H9 (cell line): Measurements from ENCODE around the gene ASH1L. TPM values are rescaled to one million over a fixed set of nuclear protein-coding genes. Genes with fewer than 3 reads are reported as not detected.

ENCODE experiments used
- DNase-seq: peaks from one replicate; pipeline ENCODE4 v3.0.0-alpha.2; 2017
- H2AFZ ChIP-seq: one replicate; pipeline ENCODE4 v1.6.1; 2013; ENCODE audit warnings: mild to moderate bottlenecking, low read length, control low read depth, moderate library complexity
- H2AK5ac ChIP-seq: 2 replicates; pipeline ENCODE4 v1.6.1; 2013; ENCODE audit warnings: low read length, control low read depth, mixed read lengths; ENCODE audit not compliant: insufficient read length
- H2BK120ac ChIP-seq: one replicate; pipeline ENCODE4 v1.6.1; 2013; ENCODE audit warnings: low read depth, mild to moderate bottlenecking, low read length, control low read depth, inconsistent platforms; ENCODE audit not compliant: poor library complexity, severe bottlenecking
- H2BK12ac ChIP-seq: 2 replicates; pipeline ENCODE4 v1.6.1; 2013; ENCODE audit warnings: low read length, control low read depth, mixed read lengths, low read depth; ENCODE audit not compliant: insufficient read length
- H2BK15ac ChIP-seq: 2 replicates; pipeline ENCODE4 v1.6.1; 2013; ENCODE audit warnings: low read depth, low read length, control low read depth
- H2BK20ac ChIP-seq: one replicate; pipeline ENCODE4 v1.6.1; 2013; ENCODE audit warnings: low read depth, mild to moderate bottlenecking, low read length, control low read depth, inconsistent platforms; ENCODE audit not compliant: poor library complexity, severe bottlenecking
- H2BK5ac ChIP-seq: 2 replicates; pipeline ENCODE4 v1.6.1; 2013; ENCODE audit warnings: low read length, control low read depth, mixed read lengths; ENCODE audit not compliant: insufficient read length
- H3K14ac ChIP-seq: 2 replicates; pipeline ENCODE4 v1.6.1; 2013; ENCODE audit warnings: low read length, control low read depth; ENCODE audit not compliant: insufficient read depth
- H3K18ac ChIP-seq: 2 replicates; pipeline ENCODE4 v1.6.1; 2013; ENCODE audit warnings: low read depth, mild to moderate bottlenecking, mixed read lengths, low read length, control low read depth; ENCODE audit not compliant: insufficient read length
- H3K23ac ChIP-seq: 2 replicates; pipeline ENCODE4 v1.6.1; 2013; ENCODE audit warnings: low read length, control low read depth, mixed read lengths, low read depth; ENCODE audit not compliant: insufficient read length
- H3K23me2 ChIP-seq: 2 replicates; pipeline ENCODE4 v1.6.1; 2013; ENCODE audit warnings: low read depth, mild to moderate bottlenecking, mixed read lengths, low read length, control low read depth; ENCODE audit not compliant: insufficient read length, poor library complexity, severe bottlenecking
- H3K27ac ChIP-seq: 2 replicates; pipeline ENCODE4 v1.5.1; 2013; ENCODE audit warnings: low read length, control low read depth, mixed read lengths, low read depth; ENCODE audit not compliant: insufficient read length
- H3K27me3 ChIP-seq: 2 replicates; pipeline ENCODE4 v1.6.1; 2013; ENCODE audit warnings: low read length, control low read depth, inconsistent platforms; ENCODE audit not compliant: insufficient read depth
- H3K4ac ChIP-seq: 2 replicates; pipeline ENCODE4 v1.6.1; 2013; ENCODE audit warnings: low read depth, mild to moderate bottlenecking, control low read depth, inconsistent platforms, low read length, moderate library complexity
- H3K4me1 ChIP-seq: 2 replicates; pipeline ENCODE4 v1.6.1; 2013; ENCODE audit warnings: low read length, control low read depth, inconsistent platforms; ENCODE audit not compliant: insufficient read depth
- H3K4me2 ChIP-seq: 2 replicates; pipeline ENCODE4 v1.6.1; 2013; ENCODE audit warnings: low read length, control low read depth, mixed read lengths; ENCODE audit not compliant: insufficient read length, insufficient read depth
- H3K56ac ChIP-seq: 2 replicates; pipeline ENCODE4 v1.6.1; 2013; ENCODE audit warnings: low read depth, mild to moderate bottlenecking, mixed read lengths, low read length, control low read depth; ENCODE audit not compliant: insufficient read length
- H3K79me1 ChIP-seq: 2 replicates; pipeline ENCODE4 v1.6.1; 2013; ENCODE audit warnings: low read depth, mild to moderate bottlenecking, moderate library complexity, low read length, control low read depth, inconsistent platforms; ENCODE audit not compliant: insufficient read depth, poor library complexity, severe bottlenecking
- H3K79me2 ChIP-seq: 2 replicates; pipeline ENCODE4 v1.6.1; 2013; ENCODE audit warnings: low read length, control low read depth, inconsistent platforms; ENCODE audit not compliant: insufficient read depth
- H3K9ac ChIP-seq: 2 replicates; pipeline ENCODE4 v1.6.1; 2013; ENCODE audit warnings: low read length, control low read depth, mixed read lengths; ENCODE audit not compliant: insufficient read length; ENCODE audit errors: extremely low read depth
- H3K9me3 ChIP-seq: one replicate; pipeline ENCODE4 v1.6.1; 2013; ENCODE audit warnings: low read depth, low read length, inconsistent platforms; ENCODE audit not compliant: control insufficient read depth
- H3T11ph ChIP-seq: one replicate; pipeline ENCODE4 v1.6.1; 2013; ENCODE audit warnings: mild to moderate bottlenecking, low read length, control low read depth, inconsistent platforms
- H4K20me1 ChIP-seq: one replicate; pipeline ENCODE4 v1.6.1; 2013; ENCODE audit not compliant: control insufficient read depth, insufficient read length, insufficient read depth
- H4K5ac ChIP-seq: 2 replicates; pipeline ENCODE4 v1.6.1; 2013; ENCODE audit warnings: low read depth, mild to moderate bottlenecking, mixed read lengths, low read length, control low read depth; ENCODE audit not compliant: insufficient read length
- H4K8ac ChIP-seq: replicated peaks from 2 replicates; pipeline ENCODE4 v1.6.1; 2013; ENCODE audit warnings: low read length, control low read depth, mixed read lengths, low read depth; ENCODE audit not compliant: insufficient read length
- H4K91ac ChIP-seq: 2 replicates; pipeline ENCODE4 v1.6.1; 2013; ENCODE audit warnings: low read depth, mild to moderate bottlenecking, moderate library complexity, mixed read lengths, low read length, control low read depth; ENCODE audit not compliant: insufficient read length
- H3K27ac Mint-ChIP-seq, 3 experiments: 2 replicates in 2 of 3; 3 replicates in 1 of 3; pipeline ENCODE4 v1.8.0; 2020 to 2021; ENCODE audit warnings: mixed read lengths in 3 of 3, mild to moderate bottlenecking in 1 of 3, moderate library complexity in 1 of 3
- H3K27me3 Mint-ChIP-seq: 2 replicates; pipeline ENCODE4 v1.8.0; 2021; ENCODE audit warnings: low read depth, mild to moderate bottlenecking, moderate library complexity, mixed read lengths
- H3K36me3 Mint-ChIP-seq, 3 experiments: 2 replicates in 2 of 3; 3 replicates in 1 of 3; pipeline ENCODE4 v1.8.0; 2020 to 2021; ENCODE audit warnings: low read depth in 3 of 3, mixed read lengths in 3 of 3; ENCODE audit not compliant: insufficient read depth in 1 of 3
- H3K4me1 Mint-ChIP-seq, 2 experiments: 2 replicates each; pipeline ENCODE4 v1.8.0; 2020; ENCODE audit warnings: mixed read lengths in 2 of 2
- H3K4me3 Mint-ChIP-seq, 2 experiments: 2 replicates in 1 of 2; 3 replicates in 1 of 2; pipeline ENCODE4 v1.8.0; 2020 to 2021; ENCODE audit warnings: mild to moderate bottlenecking in 2 of 2, mixed read lengths in 2 of 2, moderate library complexity in 1 of 2
- H3K9me3 Mint-ChIP-seq, 2 experiments: 2 replicates in 1 of 2; 3 replicates in 1 of 2; pipeline ENCODE4 v1.8.0; 2020; ENCODE audit warnings: mild to moderate bottlenecking in 2 of 2, mixed read lengths in 2 of 2, moderate library complexity in 1 of 2
- WGBS: extraction: QIAGEN DNeasy Blood & Tissue Kit; methylation state at CpG from one replicate; pipeline ENCODE4 v1.1.7; 2013; ENCODE audit warnings: missing lambda C conversion rate, low lambda C conversion rate, mixed read lengths; ENCODE audit not compliant: insufficient read length; ENCODE audit errors: extremely low coverage; 5-methylcytosine and 5-hydroxymethylcytosine counted together
- total RNA-seq: library from RNA; stranded (reverse); gene quantifications from 2 replicates; pipeline ENCODE4 v1.2.1, GENCODE V29; 2021
- TF ChIP-seq, protein P1 (sequence below): fragments of 200-600 bp; sonication (generic); conservative IDR thresholded peaks from 3 replicates; pipeline ENCODE4 v1.8.0; 2021; ENCODE audit warnings: antibody characterized with exemption, mild to moderate bottlenecking

ASH1L gene
- total RNA-seq, 1 experiment from 2014 or later: 32.8 TPM

DNA sequence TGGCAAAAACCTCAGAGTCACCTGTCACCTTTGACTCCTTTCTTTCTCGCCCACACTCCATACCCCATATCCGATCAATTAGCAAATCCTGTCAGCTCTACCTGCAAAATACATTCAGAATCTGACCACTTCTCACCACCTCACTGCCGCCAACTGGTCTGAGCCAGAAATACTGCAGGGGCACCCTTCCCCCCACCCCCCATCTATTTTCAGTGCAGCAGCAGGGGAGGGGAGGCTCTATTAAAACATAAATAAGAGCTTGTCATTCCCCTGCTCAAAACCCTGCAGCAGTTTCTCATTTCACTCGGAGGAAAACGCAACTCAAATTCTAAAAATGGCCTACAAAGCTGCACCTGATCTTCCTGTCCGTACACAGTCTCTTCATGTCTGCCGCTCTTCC, 265.2 kb downstream of the ASH1L start:
- Mint-ChIP-seq H3K36me3 (no peaks in the 10 kb centered on the region), H3K4me3 (no peak overlapping the region), H3K9me3 (no peaks in the 10 kb centered on the region; a peak in 1 of 5 replicates), H3K4me1 (peaks cover 16 to 32% of the 10 kb centered on the region in 2 experiments), H3K27me3 (peaks cover 18% of the 10 kb centered on the region), H3K27ac (peak overlapping the region in 1 of 3 experiments; percentile 15; a peak in 1 of 7 replicates)
- H3K27me3 ChIP-seq: no peaks in the 10 kb centered on the region; the same call in 1 of the 2 replicates
- no peak overlapping the region for H3K4ac ChIP-seq
- no peaks in the 10 kb centered on the region; the same call in 1 of the 2 replicates for H3K4me1 ChIP-seq
- no peak overlapping the region for H2BK5ac ChIP-seq
- H2AK5ac ChIP-seq: no peak overlapping the region
- H2BK20ac ChIP-seq: no peak overlapping the region
- no peaks in the 10 kb centered on the region for H3K79me2 ChIP-seq
- H2BK15ac ChIP-seq: no peak overlapping the region
- no peak overlapping the region for H4K5ac ChIP-seq
- no CpG with 5 or more reads among the region's 7 CpGs for WGBS
- H3K23ac ChIP-seq: no peak overlapping the region
- TF ChIP-seq, protein P1, sequence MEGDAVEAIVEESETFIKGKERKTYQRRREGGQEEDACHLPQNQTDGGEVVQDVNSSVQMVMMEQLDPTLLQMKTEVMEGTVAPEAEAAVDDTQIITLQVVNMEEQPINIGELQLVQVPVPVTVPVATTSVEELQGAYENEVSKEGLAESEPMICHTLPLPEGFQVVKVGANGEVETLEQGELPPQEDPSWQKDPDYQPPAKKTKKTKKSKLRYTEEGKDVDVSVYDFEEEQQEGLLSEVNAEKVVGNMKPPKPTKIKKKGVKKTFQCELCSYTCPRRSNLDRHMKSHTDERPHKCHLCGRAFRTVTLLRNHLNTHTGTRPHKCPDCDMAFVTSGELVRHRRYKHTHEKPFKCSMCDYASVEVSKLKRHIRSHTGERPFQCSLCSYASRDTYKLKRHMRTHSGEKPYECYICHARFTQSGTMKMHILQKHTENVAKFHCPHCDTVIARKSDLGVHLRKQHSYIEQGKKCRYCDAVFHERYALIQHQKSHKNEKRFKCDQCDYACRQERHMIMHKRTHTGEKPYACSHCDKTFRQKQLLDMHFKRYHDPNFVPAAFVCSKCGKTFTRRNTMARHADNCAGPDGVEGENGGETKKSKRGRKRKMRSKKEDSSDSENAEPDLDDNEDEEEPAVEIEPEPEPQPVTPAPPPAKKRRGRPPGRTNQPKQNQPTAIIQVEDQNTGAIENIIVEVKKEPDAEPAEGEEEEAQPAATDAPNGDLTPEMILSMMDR: no peak
- H4K20me1 ChIP-seq: no peaks in the 10 kb centered on the region
- no peaks in the 10 kb centered on the region for H3K9me3 ChIP-seq
- H3K79me1 ChIP-seq: no peaks in the 10 kb centered on the region
- H3T11ph ChIP-seq: no peak overlapping the region
- peaks cover 12% of the 10 kb centered on the region for H3K23me2 ChIP-seq
- no peak overlapping the region for H4K8ac ChIP-seq
- no peak overlapping the region for H2BK120ac ChIP-seq
- no peak overlapping the region for H3K4me2 ChIP-seq
- H4K91ac ChIP-seq: no peak overlapping the region
- no peak overlapping the region for H2BK12ac ChIP-seq
- no peak for DNase-seq
- H3K18ac ChIP-seq: no peak overlapping the region
- no peak overlapping the region for H2AFZ ChIP-seq
- H3K9ac ChIP-seq: no peak overlapping the region
- H3K56ac ChIP-seq: no peak overlapping the region
- no peak overlapping the region for H3K27ac ChIP-seq
- H3K14ac ChIP-seq: no peak overlapping the region
